HepG2 (cell line): ENCODE results near the gene FIBCD1. TPM values are rescaled to one million over a fixed set of nuclear protein-coding genes. Genes with fewer than 3 reads are reported as not detected.

ENCODE experiments used
- ATAC-seq: fragments of 200-7000 bp; cut with Tn5 transposase; 3 replicates; pipeline ENCODE4 v1.9.1; 2020; ENCODE audit warnings: mild to moderate bottlenecking, moderate library complexity
- BruUV-seq: library from RNA; stranded (reverse); fragments of 400-500 nt; replicated peaks from 2 replicates; lab custom pipeline; 2021; lab: Mats Ljungman, UMichigan
- CTCF ChIA-PET: fragments of 300-600 bp; formaldehyde crosslinking; extraction: SDS; loops from one replicate; lab custom pipeline; 2021; ENCODE audit warnings: low total read pairs, inconsistent platforms, low intra/inter-chr PET ratio; lab: Yijun Ruan, JAX
- POLR2A ChIA-PET: fragments of 350-600 bp; sonication (Branson Sonifier 250); formaldehyde crosslinking; loops from one replicate; lab custom pipeline; 2020; ENCODE audit warnings: antibody characterized with exemption, inconsistent platforms; lab: Yijun Ruan, JAX
- DNase-seq: peaks from one replicate; pipeline ENCODE4 v3.0.0-alpha.2; 2015; ENCODE audit warnings: low spot score
- FAIRE-seq: peaks from 3 replicates; lab custom pipeline; 2011; peaks lifted over from hg19 to GRCh38; lab: Jason Lieb, UNC
- H2AFZ ChIP-seq: one replicate; pipeline ENCODE4 v1.6.1; 2011; ENCODE audit warnings: low read length, inconsistent platforms
- H3K27ac ChIP-seq: fragments of 300-600 bp; 3 replicates; pipeline ENCODE4 v1.8.0; 2011; ENCODE audit warnings: mixed run types, mild to moderate bottlenecking, mixed read lengths, low read length, inconsistent platforms; ENCODE audit not compliant: insufficient read depth; ENCODE audit errors: extremely low read length
- H3K27me3 ChIP-seq, 2 experiments: fragments of 200-600 bp in 1 of 2; 2 replicates in 1 of 2; 3 replicates in 1 of 2; pipeline versions ENCODE4 v1.6.0 to v1.8.0; 2011; ENCODE audit warnings: low read length in 2 of 2, mild to moderate bottlenecking in 2 of 2, moderate library complexity in 2 of 2, inconsistent platforms in 1 of 2; ENCODE audit not compliant: insufficient read depth in 2 of 2, control insufficient read depth in 1 of 2
- H3K36me3 ChIP-seq, 2 experiments: fragments of 200-600 bp in 1 of 2; replicated peaks in 1 of 2; 2 replicates in 1 of 2; 3 replicates in 1 of 2; pipeline versions ENCODE4 v1.5.1 to v1.8.0; 2011; ENCODE audit warnings: low read length in 2 of 2, inconsistent platforms in 1 of 2; ENCODE audit not compliant: insufficient read depth in 2 of 2, control insufficient read depth in 1 of 2
- H3K4me1 ChIP-seq: 2 replicates; pipeline ENCODE4 v1.5.1; 2012; ENCODE audit warnings: low read length, inconsistent platforms; ENCODE audit not compliant: insufficient read depth
- H3K4me2 ChIP-seq: 2 replicates; pipeline ENCODE4 v1.6.0; 2011; ENCODE audit warnings: low read depth, low read length, inconsistent platforms
- H3K4me3 ChIP-seq, 3 experiments: fragments of 200-600 bp in 1 of 3; sonication (generic), shearing (Covaris generic) in 1 of 3; replicated peaks in 1 of 3; 2 replicates each; pipeline ENCODE4 v1.5.1; 2011 to 2016; ENCODE audit warnings: low read length in 3 of 3, inconsistent platforms in 2 of 3, low read depth in 2 of 3, mild to moderate bottlenecking in 2 of 3, control low read depth in 1 of 3, mixed read lengths in 1 of 3; ENCODE audit not compliant: insufficient read depth in 1 of 3
- H3K79me2 ChIP-seq: one replicate; pipeline ENCODE4 v1.6.1; 2011; ENCODE audit warnings: low read length, inconsistent platforms; ENCODE audit not compliant: insufficient read depth
- H3K9ac ChIP-seq: 2 replicates; pipeline ENCODE4 v1.6.0; 2011; ENCODE audit warnings: mild to moderate bottlenecking, low read depth, low read length, inconsistent platforms; ENCODE audit not compliant: insufficient read depth
- H3K9me3 ChIP-seq: 2 replicates; pipeline ENCODE4 v1.5.1; 2012; ENCODE audit warnings: mild to moderate bottlenecking, low read length
- H4K20me1 ChIP-seq: 2 replicates; pipeline ENCODE4 v1.6.0; 2011; ENCODE audit warnings: inconsistent platforms, mild to moderate bottlenecking, low read length, moderate library complexity; ENCODE audit not compliant: insufficient read depth
- CBX2 ChIP-seq, 2 experiments: fragments of 200-600 bp in 1 of 2; sonication (generic); formaldehyde crosslinking in 1 of 2; IDR thresholded peaks; 2 replicates each; pipeline versions ENCODE4 v1.7.0 to v1.8.1; 2018 to 2022; ENCODE audit warnings: low read depth in 2 of 2, low read length in 1 of 2, mild to moderate bottlenecking in 1 of 2, missing genetic modification reagents in 1 of 2
- FOXC1 ChIP-seq: sonication (generic); formaldehyde crosslinking; IDR thresholded peaks from 2 replicates; pipeline ENCODE4 v1.8.0; 2022; ENCODE audit warnings: mild to moderate bottlenecking, missing genetic modification reagents, borderline replicate concordance
- JDP2 ChIP-seq: sonication (generic); formaldehyde crosslinking; IDR thresholded peaks from 2 replicates; pipeline ENCODE4 v1.8.1; 2022; ENCODE audit warnings: missing genetic modification reagents, borderline replicate concordance
- LCORL ChIP-seq, 2 experiments: fragments of 450-650 bp in 1 of 2; sonication (generic) in 1 of 2; formaldehyde crosslinking in 1 of 2; IDR thresholded peaks; 2 replicates each; pipeline versions ENCODE4 v1.5.0 to v1.6.1; 2017 to 2020; ENCODE audit warnings: antibody characterized with exemption in 1 of 2, missing genetic modification reagents in 1 of 2
- NAIF1 ChIP-seq: sonication (generic); formaldehyde crosslinking; IDR thresholded peaks from 2 replicates; pipeline ENCODE4 v1.5.0; 2020; ENCODE audit warnings: mild to moderate bottlenecking, missing genetic modification reagents, borderline replicate concordance
- SOX13 ChIP-seq, 3 experiments: fragments of 450-650 bp in 1 of 3; sonication (generic) in 1 of 3; formaldehyde crosslinking in 1 of 3; IDR thresholded peaks in 2 of 3; conservative IDR thresholded peaks in 1 of 3; 2 replicates each; pipeline versions ENCODE4 v1.5.0 to v1.6.1; 2016 to 2020; ENCODE audit warnings: antibody characterized with exemption in 1 of 3, mild to moderate bottlenecking in 1 of 3, missing compliant biosample characterization in 1 of 3, missing genetic modification reagents in 1 of 3, moderate library complexity in 1 of 3
- ZBTB34 ChIP-seq: sonication (generic); formaldehyde crosslinking; IDR thresholded peaks from 2 replicates; pipeline ENCODE4 v1.8.0; 2022; ENCODE audit warnings: mild to moderate bottlenecking, missing genetic modification reagents
- ZFY ChIP-seq: sonication (generic); formaldehyde crosslinking; IDR thresholded peaks from 2 replicates; pipeline ENCODE4 v1.4.0; 2020; ENCODE audit warnings: missing genetic modification reagents
- ZFYVE20 ChIP-seq: sonication (generic); formaldehyde crosslinking; IDR thresholded peaks from 2 replicates; pipeline ENCODE4 v1.8.0; 2023; ENCODE audit warnings: low read depth, mild to moderate bottlenecking, moderate library complexity, missing genetic modification reagents, borderline replicate concordance
- ZNF17 ChIP-seq: sonication (generic); formaldehyde crosslinking; IDR thresholded peaks from 2 replicates; pipeline ENCODE4 v1.5.0; 2020; ENCODE audit warnings: mild to moderate bottlenecking, missing genetic modification reagents
- ZNF263 ChIP-seq: sonication (generic); formaldehyde crosslinking; IDR thresholded peaks from 2 replicates; pipeline ENCODE4 v1.4.0; 2020; ENCODE audit warnings: missing genetic modification reagents
- ZNF510 ChIP-seq: sonication (generic); formaldehyde crosslinking; IDR thresholded peaks from 2 replicates; pipeline ENCODE4 v1.4.0; 2020; ENCODE audit warnings: low read depth, mild to moderate bottlenecking, missing genetic modification reagents
- ZNF562 ChIP-seq: sonication (generic); formaldehyde crosslinking; IDR thresholded peaks from 2 replicates; pipeline ENCODE4 v1.8.0; 2022; ENCODE audit warnings: missing genetic modification reagents, borderline replicate concordance
- WGBS: methylation state at CpG from one replicate; pipeline ENCODE4 v1.1.6; 2017; ENCODE audit warnings: low lambda C conversion rate; 5-methylcytosine and 5-hydroxymethylcytosine counted together
- in situ Hi-C: cut with HindIII; loops from 2 replicates; pipeline ENCODE4 v1.10.0; 2017; ENCODE audit warnings: low pct_unique_long_range_greater_than_20kb; ENCODE audit not compliant: extremely low pct_ligation_motif_present
- intact Hi-C: fragments of 100-400 bp; cut with micrococcal nuclease; formaldehyde crosslinking; loops from one replicate; pipeline ENCODE4 v1.10.0; 2022; ENCODE audit not compliant: unreplicated experiment
- polyA plus RNA-seq, 8 experiments: library from polyadenylated mRNA; depleted of rRNA in 3 of 8; stranded (reverse) in 7 of 8; unstranded in 1 of 8; fragments of >200 nt; fragmentation: Illumina TruSeq in 4 of 8; extraction: Trizol in 4 of 8; gene quantifications; 2 replicates each; pipeline versions ENCODE4 v1.2.1 to v1.2.3, GENCODE V29; 2011 to 2016; ENCODE audit warnings: low read depth in 4 of 8, missing spikeins in 1 of 8, mixed read lengths in 1 of 8; ENCODE audit not compliant: insufficient read depth in 1 of 8
- total RNA-seq, 5 experiments: library from RNA; depleted of rRNA; stranded (reverse); fragments of >200 nt; fragmentation: Illumina TruSeq; extraction: Trizol; gene quantifications; 2 replicates each; pipeline ENCODE4 v1.2.3, GENCODE V29; 2016; ENCODE audit warnings: low read depth in 1 of 5
- TF ChIP-seq, protein P1 (sequence below): sonication (generic); formaldehyde crosslinking; conservative IDR thresholded peaks from 2 replicates; pipeline ENCODE4 v1.4.0; 2020; ENCODE audit warnings: mild to moderate bottlenecking, missing genetic modification reagents, moderate library complexity
- TF ChIP-seq, protein P2 (sequence below): sonication (generic); formaldehyde crosslinking; IDR thresholded peaks from 2 replicates; pipeline ENCODE4 v1.5.1; 2020; ENCODE audit warnings: mild to moderate bottlenecking, missing genetic modification reagents, moderate library complexity

The FIBCD1 gene
- total and polyA plus RNA-seq, 2 of the 13 experiments (the other 11 are each of a cell fraction or from before 2014, with no cell fraction given): 0.55 to 0.89 TPM

DNA sequence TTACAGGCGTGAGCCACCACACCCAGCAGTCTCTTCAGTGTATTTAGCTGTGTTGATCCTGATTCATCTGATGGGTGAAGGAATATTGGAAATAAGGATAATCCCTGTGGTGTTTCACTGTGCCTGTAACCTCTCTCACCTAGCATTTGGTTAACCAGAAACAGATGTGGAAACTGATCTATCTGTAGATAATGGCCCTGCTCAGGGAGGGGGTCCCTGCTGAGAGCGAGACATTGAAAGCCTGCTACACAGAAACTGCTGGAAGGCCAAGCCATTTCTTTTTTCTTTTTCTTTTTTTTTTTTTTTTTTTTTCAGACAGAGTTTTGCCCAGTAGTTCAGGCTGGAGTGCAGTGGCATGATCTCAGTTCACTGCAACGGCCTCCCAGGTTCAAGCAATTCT, 70.8 kb downstream of the FIBCD1 start:
- Histone ChIP-seq H3K36me3 (peaks cover 26 to 68% of the 10 kb centered on the region in 2 experiments), H3K79me2 (no peaks in the 10 kb centered on the region)
- TF ChIP-seq ZNF17 (no peak), ZFY (CRISPR knock-in tag) (no peak), LCORL (IDR thresholded peaks at IDR 0.05) (no peak), LCORL (CRISPR knock-in tag; IDR thresholded peaks at IDR 0.05) (no peak), ZNF510 (CRISPR knock-in tag) (no peak), ZFYVE20 (CRISPR knock-in tag) (no peak), ZBTB34 (CRISPR knock-in tag) (no peak), SOX13 (IDR thresholded peaks at IDR 0.05) (no peak), SOX13 (CRISPR knock-in tag; conservative IDR thresholded peaks at IDR 0.05 in 1 of 2, IDR thresholded peaks at IDR 0.05 in 1 of 2) (no peak), CBX2 (IDR thresholded peaks at IDR 0.05; ENCODE audit: low read depth, low read length) (no peak), CBX2 (CRISPR knock-in tag; IDR thresholded peaks at IDR 0.05; ENCODE audit: low read depth) (no peak), JDP2 (CRISPR knock-in tag) (no peak), FOXC1 (CRISPR knock-in tag) (no peak), ZNF562 (CRISPR knock-in tag) (no peak), NAIF1 (no peak), ZNF263 (CRISPR knock-in tag) (no peak)
- TF ChIP-seq, protein P1, sequence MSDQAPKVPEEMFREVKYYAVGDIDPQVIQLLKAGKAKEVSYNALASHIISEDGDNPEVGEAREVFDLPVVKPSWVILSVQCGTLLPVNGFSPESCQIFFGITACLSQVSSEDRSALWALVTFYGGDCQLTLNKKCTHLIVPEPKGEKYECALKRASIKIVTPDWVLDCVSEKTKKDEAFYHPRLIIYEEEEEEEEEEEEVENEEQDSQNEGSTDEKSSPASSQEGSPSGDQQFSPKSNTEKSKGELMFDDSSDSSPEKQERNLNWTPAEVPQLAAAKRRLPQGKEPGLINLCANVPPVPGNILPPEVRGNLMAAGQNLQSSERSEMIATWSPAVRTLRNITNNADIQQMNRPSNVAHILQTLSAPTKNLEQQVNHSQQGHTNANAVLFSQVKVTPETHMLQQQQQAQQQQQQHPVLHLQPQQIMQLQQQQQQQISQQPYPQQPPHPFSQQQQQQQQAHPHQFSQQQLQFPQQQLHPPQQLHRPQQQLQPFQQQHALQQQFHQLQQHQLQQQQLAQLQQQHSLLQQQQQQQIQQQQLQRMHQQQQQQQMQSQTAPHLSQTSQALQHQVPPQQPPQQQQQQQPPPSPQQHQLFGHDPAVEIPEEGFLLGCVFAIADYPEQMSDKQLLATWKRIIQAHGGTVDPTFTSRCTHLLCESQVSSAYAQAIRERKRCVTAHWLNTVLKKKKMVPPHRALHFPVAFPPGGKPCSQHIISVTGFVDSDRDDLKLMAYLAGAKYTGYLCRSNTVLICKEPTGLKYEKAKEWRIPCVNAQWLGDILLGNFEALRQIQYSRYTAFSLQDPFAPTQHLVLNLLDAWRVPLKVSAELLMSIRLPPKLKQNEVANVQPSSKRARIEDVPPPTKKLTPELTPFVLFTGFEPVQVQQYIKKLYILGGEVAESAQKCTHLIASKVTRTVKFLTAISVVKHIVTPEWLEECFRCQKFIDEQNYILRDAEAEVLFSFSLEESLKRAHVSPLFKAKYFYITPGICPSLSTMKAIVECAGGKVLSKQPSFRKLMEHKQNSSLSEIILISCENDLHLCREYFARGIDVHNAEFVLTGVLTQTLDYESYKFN (CRISPR knock-in tag): no peak
- TF ChIP-seq, protein P2, sequence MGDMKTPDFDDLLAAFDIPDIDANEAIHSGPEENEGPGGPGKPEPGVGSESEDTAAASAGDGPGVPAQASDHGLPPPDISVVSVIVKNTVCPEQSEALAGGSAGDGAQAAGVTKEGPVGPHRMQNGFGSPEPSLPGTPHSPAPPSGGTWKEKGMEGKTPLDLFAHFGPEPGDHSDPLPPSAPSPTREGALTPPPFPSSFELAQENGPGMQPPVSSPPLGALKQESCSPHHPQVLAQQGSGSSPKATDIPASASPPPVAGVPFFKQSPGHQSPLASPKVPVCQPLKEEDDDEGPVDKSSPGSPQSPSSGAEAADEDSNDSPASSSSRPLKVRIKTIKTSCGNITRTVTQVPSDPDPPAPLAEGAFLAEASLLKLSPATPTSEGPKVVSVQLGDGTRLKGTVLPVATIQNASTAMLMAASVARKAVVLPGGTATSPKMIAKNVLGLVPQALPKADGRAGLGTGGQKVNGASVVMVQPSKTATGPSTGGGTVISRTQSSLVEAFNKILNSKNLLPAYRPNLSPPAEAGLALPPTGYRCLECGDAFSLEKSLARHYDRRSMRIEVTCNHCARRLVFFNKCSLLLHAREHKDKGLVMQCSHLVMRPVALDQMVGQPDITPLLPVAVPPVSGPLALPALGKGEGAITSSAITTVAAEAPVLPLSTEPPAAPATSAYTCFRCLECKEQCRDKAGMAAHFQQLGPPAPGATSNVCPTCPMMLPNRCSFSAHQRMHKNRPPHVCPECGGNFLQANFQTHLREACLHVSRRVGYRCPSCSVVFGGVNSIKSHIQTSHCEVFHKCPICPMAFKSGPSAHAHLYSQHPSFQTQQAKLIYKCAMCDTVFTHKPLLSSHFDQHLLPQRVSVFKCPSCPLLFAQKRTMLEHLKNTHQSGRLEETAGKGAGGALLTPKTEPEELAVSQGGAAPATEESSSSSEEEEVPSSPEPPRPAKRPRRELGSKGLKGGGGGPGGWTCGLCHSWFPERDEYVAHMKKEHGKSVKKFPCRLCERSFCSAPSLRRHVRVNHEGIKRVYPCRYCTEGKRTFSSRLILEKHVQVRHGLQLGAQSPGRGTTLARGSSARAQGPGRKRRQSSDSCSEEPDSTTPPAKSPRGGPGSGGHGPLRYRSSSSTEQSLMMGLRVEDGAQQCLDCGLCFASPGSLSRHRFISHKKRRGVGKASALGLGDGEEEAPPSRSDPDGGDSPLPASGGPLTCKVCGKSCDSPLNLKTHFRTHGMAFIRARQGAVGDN (CRISPR knock-in tag): no peak

More for the DNA sequence above, 70.8 kb downstream of the FIBCD1 start:
- WGBS: 92% methylated on average over 3 of the region's 3 CpGs
- DNase-seq (no peak), FAIRE-seq (no peak), ATAC-seq (no peak)
- H3K4me3 ChIP-seq: no peak overlapping the region
- no peak overlapping the region for H3K9ac ChIP-seq
- H3K27ac ChIP-seq: no peak overlapping the region
- H4K20me1 ChIP-seq: peaks cover 17% of the 10 kb centered on the region
- H3K4me2 ChIP-seq: no peak overlapping the region
- no peaks in the 10 kb centered on the region for H3K9me3 ChIP-seq
- no peaks in the 10 kb centered on the region for H3K27me3 ChIP-seq
- BruUV-seq: no TSS peak
- H3K4me1 ChIP-seq: peaks cover 25% of the 10 kb centered on the region
- CTCF ChIA-PET: no interaction called here
- in situ Hi-C loops: no loop called here
- POLR2A ChIA-PET: no interaction called here
- intact Hi-C loops: loop anchor here (5.0 kb wide), 1 partner anchor 179 kb away; no protein-coding TSS in a partner anchor
- no peak overlapping the region for H2AFZ ChIP-seq
